ENCODE results near the gene PLB1.

DNA sequence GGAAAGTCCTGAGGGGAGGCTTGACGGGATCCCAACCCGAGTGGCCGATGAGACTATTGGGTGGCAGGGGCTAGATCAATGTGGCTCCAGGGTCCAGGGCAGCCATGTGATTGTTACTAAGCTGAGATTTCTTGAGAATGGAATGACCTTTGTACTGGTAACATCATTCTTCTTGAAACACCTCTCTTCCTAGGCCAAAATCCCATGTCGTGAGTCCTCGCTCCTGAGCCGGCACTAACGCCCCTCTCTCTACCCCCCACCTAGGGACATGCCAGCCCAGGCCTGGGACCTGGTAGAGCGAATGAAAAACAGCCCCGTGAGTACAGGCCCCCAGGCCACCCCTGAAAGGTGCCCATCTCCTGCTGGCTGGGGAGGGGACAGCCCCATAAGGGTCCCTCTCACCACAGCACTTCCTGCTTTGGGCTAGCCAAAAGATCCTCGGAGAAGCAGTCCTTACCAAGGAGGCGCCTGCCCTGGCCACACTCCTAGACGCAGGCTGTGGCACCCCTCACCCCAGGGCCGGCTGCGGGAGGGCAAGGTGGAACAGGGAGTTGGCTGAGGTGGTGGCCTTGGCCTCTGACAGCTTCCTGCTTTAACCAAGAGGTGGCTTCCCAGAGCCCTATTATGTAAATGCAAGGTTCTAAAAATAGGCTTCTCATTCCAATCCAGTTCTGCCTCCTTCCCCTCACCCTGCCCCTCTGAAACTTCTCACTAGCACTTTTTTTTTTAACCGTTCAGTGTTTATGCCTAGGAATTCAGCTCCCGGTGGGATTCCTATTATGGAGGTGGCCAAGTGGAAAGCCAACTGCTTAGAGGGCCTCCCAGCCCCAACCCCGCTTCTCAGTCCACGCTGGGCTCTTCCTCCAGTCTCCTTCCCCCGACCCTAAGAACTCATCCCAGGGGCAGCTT lies 129.2 kb downstream of the PLB1 start:
- TF ChIP-seq POLR2AphosphoS5 (IDR thresholded peaks at IDR 0.05; ENCODE audit: borderline replicate concordance, low read depth, low read length) (no peak), EZH2 (IDR thresholded peaks at IDR 0.05) (no peak), FOXP2 (optimal IDR thresholded peaks at IDR 0.05; ENCODE audit: control extremely low read depth, extremely low read length, insufficient read depth) (no peak)
